ENCODE data around the gene ZNF777. TPM values are rescaled to one million over a fixed set of nuclear protein-coding genes. Genes with fewer than 3 reads are reported as not detected.

Gene ZNF777
- total RNA-seq, 1 experiment from 2014 or later = 17.4 TPM

DNA sequence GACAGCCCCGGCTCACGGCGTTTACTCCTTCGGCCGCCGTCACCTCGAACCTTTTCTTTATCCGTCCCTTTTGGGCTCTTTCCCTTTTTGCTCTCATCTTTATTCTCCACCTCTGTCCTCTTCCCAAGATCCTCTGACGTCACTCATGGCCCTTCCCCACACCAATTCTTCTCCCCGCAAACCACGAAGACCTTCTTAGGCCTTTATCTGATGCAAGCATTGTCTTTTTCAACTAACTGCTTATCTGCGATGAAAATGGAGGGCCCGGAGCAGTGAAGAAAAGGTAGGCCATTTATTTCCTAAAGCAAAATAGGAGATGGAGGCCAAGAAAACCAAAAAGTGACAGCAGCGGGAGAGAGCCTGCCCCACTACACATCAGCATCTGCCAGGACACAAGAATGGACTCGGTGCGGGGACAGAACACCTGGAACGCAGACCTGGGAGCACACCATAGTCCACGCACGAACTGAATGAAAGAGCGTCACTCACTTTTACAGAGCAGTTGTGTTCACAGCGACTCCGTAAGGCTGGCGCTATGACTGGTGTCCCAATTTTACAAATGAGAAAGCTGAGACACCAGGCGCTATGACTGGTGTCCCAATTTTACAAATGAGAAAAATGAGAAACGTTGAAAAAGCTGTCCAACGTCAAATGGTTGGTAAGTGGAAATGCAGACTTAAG is 45.3 kb downstream of the ZNF777 start:
- BruUV-seq (replicated peaks) = no TSS peak
- no peak for ATAC-seq
- no peaks in the 10 kb centered on the region for H3K9me3 ChIP-seq (ENCODE audit: control insufficient read depth, insufficient read depth, low read depth, low read length)
- intact Hi-C loops (cut with micrococcal nuclease; ENCODE audit: unreplicated experiment) (no loop called here), in situ Hi-C loops (cut with HindIII; ENCODE audit: low pct_unique_long_range_greater_than_20kb, low sequenced_read_pairs) (no loop called here)
- no peaks in the 10 kb centered on the region for H3K27me3 ChIP-seq (ENCODE audit: control insufficient read depth, insufficient read depth, low read length)
- DNase-seq (ENCODE audit: low read depth, low spot score) = no peak
- H3K4me1 ChIP-seq (ENCODE audit: control insufficient read depth, insufficient read depth, low read length) = no peaks in the 10 kb centered on the region
- no peaks in the 10 kb centered on the region for H3K36me3 ChIP-seq (ENCODE audit: control insufficient read depth, insufficient read depth, low read length)
- TF ChIP-seq, protein P1, sequence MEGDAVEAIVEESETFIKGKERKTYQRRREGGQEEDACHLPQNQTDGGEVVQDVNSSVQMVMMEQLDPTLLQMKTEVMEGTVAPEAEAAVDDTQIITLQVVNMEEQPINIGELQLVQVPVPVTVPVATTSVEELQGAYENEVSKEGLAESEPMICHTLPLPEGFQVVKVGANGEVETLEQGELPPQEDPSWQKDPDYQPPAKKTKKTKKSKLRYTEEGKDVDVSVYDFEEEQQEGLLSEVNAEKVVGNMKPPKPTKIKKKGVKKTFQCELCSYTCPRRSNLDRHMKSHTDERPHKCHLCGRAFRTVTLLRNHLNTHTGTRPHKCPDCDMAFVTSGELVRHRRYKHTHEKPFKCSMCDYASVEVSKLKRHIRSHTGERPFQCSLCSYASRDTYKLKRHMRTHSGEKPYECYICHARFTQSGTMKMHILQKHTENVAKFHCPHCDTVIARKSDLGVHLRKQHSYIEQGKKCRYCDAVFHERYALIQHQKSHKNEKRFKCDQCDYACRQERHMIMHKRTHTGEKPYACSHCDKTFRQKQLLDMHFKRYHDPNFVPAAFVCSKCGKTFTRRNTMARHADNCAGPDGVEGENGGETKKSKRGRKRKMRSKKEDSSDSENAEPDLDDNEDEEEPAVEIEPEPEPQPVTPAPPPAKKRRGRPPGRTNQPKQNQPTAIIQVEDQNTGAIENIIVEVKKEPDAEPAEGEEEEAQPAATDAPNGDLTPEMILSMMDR (IDR thresholded peaks at IDR 0.05) = no peak
- no peak for TF ChIP-seq POLR2AphosphoS5 (IDR thresholded peaks at IDR 0.05; ENCODE audit: low read depth, low read length)
- TF ChIP-seq TCF7L2 (IDR thresholded peaks at IDR 0.05; ENCODE audit: low read depth, low read length) = no peak
- TF ChIP-seq REST (IDR thresholded peaks at IDR 0.05; ENCODE audit: insufficient read depth in 1 of 2, low read depth in 2 of 2, low read length in 1 of 2) = no peak
- TF ChIP-seq SIN3A (IDR thresholded peaks at IDR 0.05; ENCODE audit: borderline replicate concordance, insufficient read depth, low read depth, low read length) = no peak
- H3K4me3 ChIP-seq (ENCODE audit: low read depth in 2 of 2, low read length in 2 of 2) = no peak overlapping the region
- H3K27ac ChIP-seq (ENCODE audit: low read length) = no peak overlapping the region
- ChIA-PET CTCF (no interaction called here), POLR2A (no interaction called here)

- no TSS peak for BruUV-seq (replicated peaks)
Observed at GRCh38 chr7:149414745-149415390, 46.0 kb downstream of the ZNF777 start.

More at GRCh38 chr7:149414745-149415390, 46.0 kb downstream of the ZNF777 start:
- no peaks in the 10 kb centered on the region for H3K4me1 ChIP-seq (ENCODE audit: control insufficient read depth, insufficient read depth, low read length)
- no peaks in the 10 kb centered on the region for H3K36me3 ChIP-seq (ENCODE audit: control insufficient read depth, insufficient read depth, low read length)
- no peaks in the 10 kb centered on the region for H3K27me3 ChIP-seq (ENCODE audit: control insufficient read depth, insufficient read depth, low read length)
- ATAC-seq (no peak), DNase-seq (ENCODE audit: low read depth, low spot score) (no peak)
- in situ Hi-C loops (cut with HindIII; ENCODE audit: low pct_unique_long_range_greater_than_20kb, low sequenced_read_pairs) (no loop called here), intact Hi-C loops (cut with micrococcal nuclease; ENCODE audit: unreplicated experiment) (no loop called here)
- POLR2A ChIA-PET = no interaction called here
- H3K4me3 ChIP-seq (ENCODE audit: low read depth in 2 of 2, low read length in 2 of 2) = no peak overlapping the region
- CTCF ChIA-PET = no interaction called here
- TF ChIP-seq REST (IDR thresholded peaks at IDR 0.05; ENCODE audit: insufficient read depth in 1 of 2, low read depth in 2 of 2, low read length in 1 of 2) (no peak), SIN3A (IDR thresholded peaks at IDR 0.05; ENCODE audit: borderline replicate concordance, insufficient read depth, low read depth, low read length) (no peak), POLR2AphosphoS5 (IDR thresholded peaks at IDR 0.05; ENCODE audit: low read depth, low read length) (no peak), TCF7L2 (IDR thresholded peaks at IDR 0.05; ENCODE audit: low read depth, low read length) (no peak)
- TF ChIP-seq, protein P1 (IDR thresholded peaks at IDR 0.05) = no peak
- H3K27ac ChIP-seq (ENCODE audit: low read length) = no peak overlapping the region
- no peaks in the 10 kb centered on the region for H3K9me3 ChIP-seq (ENCODE audit: control insufficient read depth, insufficient read depth, low read depth, low read length)

Data from Panc1 (cell line).